ENCODE results near the gene FAM72D. TPM values are rescaled to one million over a fixed set of nuclear protein-coding genes. Genes with fewer than 3 reads are reported as not detected.
A peak's percentile ranks its signal among the peaks of the same experiment; 100 is the strongest.
"Not testable (repeated sequence)": the region's sequence is repeated elsewhere in the genome, so short reads cannot be mapped to it uniquely, and the experiment has no call there.

FAM72D gene
- total and polyA plus RNA-seq, 7 experiments from 2014 or later = 4.9 TPM; not detected in 6

- peak overlapping the region; percentile 79 to 95 (median 90) for H3K4me3 Mint-ChIP-seq
- H3K27me3 ChIP-seq (ENCODE audit: control insufficient read depth in 2 of 2, insufficient read depth in 2 of 2, low read length in 2 of 2); H3K4me1 Mint-ChIP-seq; ATAC-seq; H3K36me3 Mint-ChIP-seq; H3K9me3 Mint-ChIP-seq; H3K4me1 ChIP-seq (ENCODE audit: control insufficient read depth in 2 of 2, insufficient read depth in 2 of 2, low read length in 2 of 2); H3K9me3 ChIP-seq (ENCODE audit: control insufficient read depth in 2 of 3, low read length in 3 of 3); CTCF ChIA-PET; H3K27ac ChIP-seq (ENCODE audit: low read depth, low read length); H3K4me3 ChIP-seq (ENCODE audit: low read length); POLR2A ChIA-PET; H3K27me3 Mint-ChIP-seq; H3K36me3 ChIP-seq (ENCODE audit: control insufficient read depth in 2 of 3, insufficient read depth in 3 of 3, low read length in 3 of 3); intact Hi-C loops (cut with micrococcal nuclease): not testable (repeated sequence)
- peak overlapping the region in 3 of 9 donors; percentile 31 to 92 (median 89) for H3K27ac Mint-ChIP-seq
- peak in 3 of 9 donors; percentile 0 to 15 (median 2) for DNase-seq
These were observed 2.1 kb upstream of the FAM72D start for GRCh38 chr1:145093517-145094149.

GRCh38 chr1:145094655-145095211 lies 1.0 kb upstream of the FAM72D start:
- DNase-seq = peak in 4 of 9 donors; percentile 5 to 22 (median 6)
- CTCF ChIA-PET; H3K36me3 Mint-ChIP-seq; H3K27ac Mint-ChIP-seq; H3K27me3 Mint-ChIP-seq; H3K4me3 ChIP-seq (ENCODE audit: low read length); H3K9me3 Mint-ChIP-seq; POLR2A ChIA-PET; H3K27ac ChIP-seq (ENCODE audit: low read depth, low read length); ATAC-seq; H3K9me3 ChIP-seq (ENCODE audit: control insufficient read depth in 2 of 3, low read length in 3 of 3); H3K36me3 ChIP-seq (ENCODE audit: control insufficient read depth in 2 of 3, insufficient read depth in 3 of 3, low read length in 3 of 3); intact Hi-C loops (cut with micrococcal nuclease); H3K4me1 Mint-ChIP-seq; H3K27me3 ChIP-seq (ENCODE audit: control insufficient read depth in 2 of 2, insufficient read depth in 2 of 2, low read length in 2 of 2); H3K4me1 ChIP-seq (ENCODE audit: control insufficient read depth in 2 of 2, insufficient read depth in 2 of 2, low read length in 2 of 2): not testable (repeated sequence)
- H3K4me3 Mint-ChIP-seq = peak overlapping the region in 4 of 10 donors; percentile 38 to 68 (median 46)

- H3K36me3 Mint-ChIP-seq = not testable (repeated sequence)
These were observed 6.0 kb downstream of the FAM72D start for GRCh38 chr1:145101725-145102124.

GRCh38 chr1:145103294-145103693 lies 7.5 kb downstream of the FAM72D start:
- CTCF ChIA-PET; H3K4me3 ChIP-seq (ENCODE audit: low read length); H3K36me3 Mint-ChIP-seq; H3K27me3 ChIP-seq (ENCODE audit: control insufficient read depth in 2 of 2, insufficient read depth in 2 of 2, low read length in 2 of 2); intact Hi-C loops (cut with micrococcal nuclease); POLR2A ChIA-PET; H3K4me1 Mint-ChIP-seq; H3K27ac Mint-ChIP-seq; H3K4me1 ChIP-seq (ENCODE audit: control insufficient read depth in 2 of 2, insufficient read depth in 2 of 2, low read length in 2 of 2); ATAC-seq; H3K36me3 ChIP-seq (ENCODE audit: control insufficient read depth in 2 of 3, insufficient read depth in 3 of 3, low read length in 3 of 3); H3K4me3 Mint-ChIP-seq; H3K27me3 Mint-ChIP-seq; H3K9me3 ChIP-seq (ENCODE audit: control insufficient read depth in 2 of 3, low read length in 3 of 3); H3K9me3 Mint-ChIP-seq; H3K27ac ChIP-seq (ENCODE audit: low read depth, low read length); DNase-seq: not testable (repeated sequence)

More at GRCh38 chr1:145101725-145102124, 6.0 kb downstream of the FAM72D start:
- H3K27ac Mint-ChIP-seq; DNase-seq; POLR2A ChIA-PET; intact Hi-C loops (cut with micrococcal nuclease); H3K27me3 ChIP-seq (ENCODE audit: control insufficient read depth in 2 of 2, insufficient read depth in 2 of 2, low read length in 2 of 2); H3K4me3 Mint-ChIP-seq; H3K4me1 Mint-ChIP-seq; H3K4me1 ChIP-seq (ENCODE audit: control insufficient read depth in 2 of 2, insufficient read depth in 2 of 2, low read length in 2 of 2); H3K9me3 ChIP-seq (ENCODE audit: control insufficient read depth in 2 of 3, low read length in 3 of 3); H3K27me3 Mint-ChIP-seq; CTCF ChIA-PET; H3K36me3 ChIP-seq (ENCODE audit: control insufficient read depth in 2 of 3, insufficient read depth in 3 of 3, low read length in 3 of 3); H3K4me3 ChIP-seq (ENCODE audit: low read length); ATAC-seq; H3K9me3 Mint-ChIP-seq; H3K27ac ChIP-seq (ENCODE audit: low read depth, low read length): not testable (repeated sequence)

DNA sequence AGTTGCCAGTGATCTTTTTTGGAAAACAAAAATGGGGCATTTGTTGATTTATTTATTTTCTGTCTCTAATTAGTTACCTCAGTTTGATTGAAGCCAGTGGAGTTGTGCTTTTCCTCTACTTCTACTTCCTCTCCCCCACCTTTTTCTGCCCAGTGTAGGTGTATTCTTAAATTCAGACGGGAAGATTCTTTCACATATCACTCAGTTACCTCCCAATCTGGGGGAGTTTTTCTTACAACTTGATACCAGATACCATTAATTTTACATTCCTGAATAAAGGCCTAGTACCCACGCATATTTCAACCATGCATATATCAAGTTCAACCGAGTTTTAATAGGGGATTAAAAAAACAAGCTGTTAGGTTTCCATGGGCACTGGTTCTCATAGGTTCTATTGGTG lies 15.9 kb downstream of the FAM72D start:
- H3K36me3 Mint-ChIP-seq; H3K4me3 Mint-ChIP-seq; H3K36me3 ChIP-seq (ENCODE audit: control insufficient read depth in 2 of 3, insufficient read depth in 3 of 3, low read length in 3 of 3); H3K4me1 Mint-ChIP-seq; H3K4me1 ChIP-seq (ENCODE audit: control insufficient read depth in 2 of 2, insufficient read depth in 2 of 2, low read length in 2 of 2); H3K27ac Mint-ChIP-seq; H3K27me3 ChIP-seq (ENCODE audit: control insufficient read depth in 2 of 2, insufficient read depth in 2 of 2, low read length in 2 of 2); CTCF ChIA-PET; POLR2A ChIA-PET; intact Hi-C loops (cut with micrococcal nuclease); H3K4me3 ChIP-seq (ENCODE audit: low read length); H3K27me3 Mint-ChIP-seq; H3K9me3 ChIP-seq (ENCODE audit: control insufficient read depth in 2 of 3, low read length in 3 of 3); H3K27ac ChIP-seq (ENCODE audit: low read depth, low read length); H3K9me3 Mint-ChIP-seq; ATAC-seq; DNase-seq: not testable (repeated sequence)

- H3K36me3 ChIP-seq (ENCODE audit: control insufficient read depth in 2 of 3, insufficient read depth in 3 of 3, low read length in 3 of 3); DNase-seq; H3K4me3 Mint-ChIP-seq; H3K27me3 ChIP-seq (ENCODE audit: control insufficient read depth in 2 of 2, insufficient read depth in 2 of 2, low read length in 2 of 2); POLR2A ChIA-PET; H3K9me3 ChIP-seq (ENCODE audit: control insufficient read depth in 2 of 3, low read length in 3 of 3); intact Hi-C loops (cut with micrococcal nuclease); H3K36me3 Mint-ChIP-seq; H3K4me3 ChIP-seq (ENCODE audit: low read length); ATAC-seq; H3K9me3 Mint-ChIP-seq; H3K27ac ChIP-seq (ENCODE audit: low read depth, low read length); H3K27ac Mint-ChIP-seq; H3K4me1 ChIP-seq (ENCODE audit: control insufficient read depth in 2 of 2, insufficient read depth in 2 of 2, low read length in 2 of 2); CTCF ChIA-PET; H3K4me1 Mint-ChIP-seq; H3K27me3 Mint-ChIP-seq: not testable (repeated sequence)
These were observed 16.9 kb downstream of the FAM72D start for GRCh38 chr1:145112703-145113102.

- H3K27ac ChIP-seq (ENCODE audit: low read depth, low read length); intact Hi-C loops (cut with micrococcal nuclease); H3K4me3 Mint-ChIP-seq; H3K27me3 ChIP-seq (ENCODE audit: control insufficient read depth in 2 of 2, insufficient read depth in 2 of 2, low read length in 2 of 2); H3K27ac Mint-ChIP-seq; H3K4me1 ChIP-seq (ENCODE audit: control insufficient read depth in 2 of 2, insufficient read depth in 2 of 2, low read length in 2 of 2); H3K36me3 ChIP-seq (ENCODE audit: control insufficient read depth in 2 of 3, insufficient read depth in 3 of 3, low read length in 3 of 3); H3K36me3 Mint-ChIP-seq; POLR2A ChIA-PET; H3K9me3 ChIP-seq (ENCODE audit: control insufficient read depth in 2 of 3, low read length in 3 of 3); H3K4me3 ChIP-seq (ENCODE audit: low read length); DNase-seq; CTCF ChIA-PET; H3K27me3 Mint-ChIP-seq; H3K4me1 Mint-ChIP-seq; ATAC-seq; H3K9me3 Mint-ChIP-seq: not testable (repeated sequence)
These were observed 18.8 kb downstream of the FAM72D start for GRCh38 chr1:145114560-145115057.

Data from naive thymus-derived CD4-positive, alpha-beta T cell (primary cell).